Measurements from ENCODE around the gene RIN1.
"Not testable (repeated sequence)": the region's sequence is repeated elsewhere in the genome, so short reads cannot be mapped to it uniquely, and the experiment has no call there.

RIN1 gene

GRCh38 chr11:66333896-66334604 lies 2.2 kb downstream of the RIN1 start:
- no peak for DNase-seq

GRCh38 chr11:66333220-66333877 lies 2.9 kb downstream of the RIN1 start:
- DNase-seq = no peak

GRCh38 chr11:66332371-66333219 lies 3.6 kb downstream of the RIN1 start:
- no peak for DNase-seq

GRCh38 chr11:66331542-66332370 lies 4.5 kb downstream of the RIN1 start:
- DNase-seq = no peak

DNA sequence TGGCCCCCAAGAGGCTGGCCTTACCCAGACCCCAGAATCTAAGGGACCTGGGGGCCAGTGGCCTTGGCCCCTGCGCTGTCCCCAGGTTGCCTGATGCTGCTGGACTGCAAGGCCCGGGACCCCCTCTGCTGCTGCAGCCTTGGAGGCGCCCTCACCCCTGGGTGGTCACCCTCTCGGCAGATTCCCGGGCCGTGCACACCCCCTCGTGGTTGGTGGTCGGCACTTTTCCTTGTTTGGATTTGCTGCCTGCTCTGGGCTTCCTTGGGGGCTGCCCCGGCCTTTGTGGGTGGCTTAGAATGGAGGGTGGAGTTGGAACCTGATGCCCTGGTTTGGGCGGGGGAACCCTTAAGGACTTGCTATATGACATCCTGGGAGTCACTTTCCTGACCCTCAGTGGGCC lies 5.3 kb downstream of the RIN1 start:
- no peak for DNase-seq

DNA sequence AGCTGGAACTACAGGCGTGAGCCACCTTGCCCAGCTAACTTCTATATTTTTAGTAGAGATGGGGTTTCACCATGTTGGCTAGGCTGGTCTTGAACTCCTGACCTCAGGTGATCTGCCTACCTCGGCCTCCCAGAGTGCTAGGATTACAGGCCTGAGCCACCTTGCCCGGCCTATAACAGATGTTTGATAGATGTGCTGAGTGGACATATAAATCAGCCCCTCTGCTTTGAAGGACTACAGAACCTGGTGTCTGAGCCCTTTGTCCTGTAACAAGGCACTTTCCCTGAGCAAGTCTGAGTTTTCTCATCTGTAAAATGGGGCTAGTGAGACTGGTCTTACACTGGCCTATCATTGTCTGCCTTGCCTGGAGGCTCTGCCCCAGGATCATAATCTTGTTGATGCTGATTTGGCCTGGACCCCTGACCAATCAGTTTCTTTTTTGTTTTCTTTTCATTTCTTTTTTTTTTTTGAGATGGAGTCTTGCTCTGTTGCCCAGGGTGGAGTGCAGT lies 7.0 kb downstream of the RIN1 start:
- no peak for DNase-seq

DNA sequence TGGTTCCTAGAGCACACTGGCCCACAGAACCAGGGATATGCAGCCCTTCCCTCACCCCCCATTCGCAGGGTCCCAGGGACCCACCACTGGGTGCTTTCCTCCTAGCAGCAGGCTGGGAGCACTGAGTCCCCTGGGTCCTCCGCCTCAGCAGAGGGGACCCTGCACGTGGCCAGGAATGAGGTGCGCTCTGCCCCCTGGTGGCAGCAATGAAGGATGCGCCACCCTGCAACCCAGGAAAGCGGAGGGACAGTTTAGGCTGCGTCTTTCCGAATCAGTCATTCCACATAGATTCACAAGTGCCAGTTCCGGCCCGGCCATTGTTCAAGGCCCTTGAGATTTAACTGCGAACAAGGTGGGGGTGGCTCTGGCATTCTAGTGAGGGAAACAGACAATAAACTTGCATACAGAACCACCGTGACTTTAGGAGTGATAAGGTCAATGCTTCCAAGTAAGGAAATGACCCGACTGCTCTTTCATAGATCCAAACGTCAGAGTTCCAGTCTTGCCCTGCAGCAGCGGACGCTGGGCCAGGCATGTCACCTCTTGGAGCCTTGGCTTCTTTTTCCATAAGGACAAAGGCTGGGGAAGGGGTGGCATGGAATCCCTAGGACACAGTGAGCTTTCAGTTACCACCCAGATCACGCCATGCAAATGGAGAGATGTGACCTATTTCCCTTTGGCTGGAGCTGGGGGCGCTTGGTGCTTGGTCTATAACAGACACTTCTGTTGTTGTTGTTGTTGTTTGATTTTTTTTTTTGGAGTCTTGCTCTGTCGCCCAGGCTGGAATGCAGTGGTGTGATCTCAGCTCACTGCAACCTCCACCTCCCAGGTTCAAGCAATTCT lies 7.7 kb downstream of the RIN1 start:
- peak; percentile 31 for DNase-seq

DNA sequence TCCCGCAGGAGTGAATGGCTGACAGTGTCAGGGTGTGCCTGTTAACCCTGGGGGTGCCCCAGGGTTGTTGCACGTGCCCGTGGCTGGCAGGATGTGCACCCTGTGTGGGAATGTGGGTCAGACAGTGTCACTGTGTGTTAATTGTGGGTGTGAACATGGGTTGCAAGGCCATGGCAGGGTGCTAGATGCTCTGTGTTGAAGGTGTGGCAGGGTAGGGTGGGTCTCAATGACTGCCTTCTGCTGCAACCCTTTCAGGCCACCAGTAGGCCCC lies 8.3 kb downstream of the RIN1 start:
- DNase-seq = no peak

DNA sequence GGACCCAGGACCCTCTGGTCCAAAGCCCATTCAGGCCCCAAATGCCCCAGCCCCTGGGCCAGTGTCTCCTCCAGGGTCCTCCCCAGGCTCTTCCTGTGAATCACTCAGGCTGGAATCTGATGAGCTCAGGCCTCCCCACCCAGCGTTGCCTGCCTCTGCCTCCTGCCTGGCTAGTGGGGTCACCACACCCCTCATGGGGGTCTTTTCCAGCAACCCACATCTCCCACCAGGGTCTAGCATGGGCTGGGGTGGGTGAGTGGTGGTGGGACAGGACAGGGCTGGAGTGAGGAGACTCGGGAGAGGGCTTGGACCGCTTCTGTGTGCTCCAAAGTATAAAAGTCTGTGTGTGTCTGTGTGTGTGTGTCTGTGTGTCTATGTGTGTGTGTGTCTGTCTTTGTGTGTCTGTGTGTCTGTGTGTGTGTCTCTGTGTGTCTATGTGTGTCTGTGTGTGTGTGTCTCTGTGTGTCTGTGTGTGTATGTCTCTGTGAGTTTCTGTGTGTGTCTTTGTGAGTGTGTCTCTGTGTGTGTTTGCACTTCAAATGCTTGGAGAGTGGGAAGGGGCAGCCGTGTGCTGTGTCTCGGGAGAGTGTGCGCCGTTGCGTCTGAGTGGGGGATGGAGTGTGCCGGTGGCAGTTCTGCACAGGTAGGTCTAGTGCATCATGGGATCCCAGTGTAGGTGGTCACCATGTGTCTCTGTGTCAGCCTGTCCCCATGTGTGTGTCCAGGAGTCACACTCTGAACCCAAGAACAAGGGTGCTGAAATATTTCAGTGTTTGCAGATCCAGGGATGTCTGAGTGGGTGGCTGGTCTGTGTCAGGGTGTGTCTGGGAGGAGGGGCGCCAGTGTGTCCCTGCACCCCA lies 8.8 kb downstream of the RIN1 start:
- no peak for DNase-seq

GRCh38 chr11:66326261-66327111 lies 9.7 kb downstream of the RIN1 start:
- DNase-seq = no peak

DNA sequence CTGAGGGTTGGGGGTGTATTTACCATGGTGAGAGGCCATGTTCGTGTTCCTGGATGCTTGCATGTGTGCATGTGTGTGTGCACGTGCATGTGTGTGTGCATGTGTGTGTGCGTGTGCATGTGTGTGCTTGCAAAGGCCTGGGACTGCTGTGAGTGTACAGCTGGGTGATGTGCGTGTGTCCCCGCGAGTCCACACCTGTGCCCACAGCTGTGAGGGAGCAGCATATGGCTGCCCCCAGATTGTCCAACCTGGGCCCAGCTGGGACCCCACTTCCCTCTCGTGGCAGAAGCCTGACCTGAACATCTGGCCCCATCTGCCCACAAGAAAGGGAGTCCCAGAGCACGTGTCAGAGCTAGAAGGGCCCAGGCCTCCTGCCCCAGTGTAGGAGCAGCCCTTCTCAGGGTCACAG lies 11.0 kb downstream of the RIN1 start:
- no peak for DNase-seq

DNA sequence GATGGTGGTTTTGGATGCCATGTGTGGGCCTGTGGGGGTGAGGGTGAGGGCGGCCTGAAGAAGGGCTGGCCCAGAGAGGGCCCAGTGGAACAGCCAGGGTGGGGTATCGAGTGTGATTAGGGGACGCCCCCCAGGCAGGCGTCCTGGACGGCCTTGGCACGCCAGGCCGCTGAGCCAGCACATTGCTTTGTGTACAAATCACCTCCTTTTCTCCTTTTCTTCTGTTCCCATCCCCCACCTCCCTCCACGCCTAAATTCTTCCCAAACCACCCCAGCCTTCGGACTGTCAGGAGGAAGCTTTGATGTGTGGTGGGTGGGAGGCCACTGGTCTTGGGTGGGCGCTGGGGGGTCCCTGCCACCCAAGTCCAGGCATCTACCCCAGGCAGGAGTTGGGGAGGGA lies 11.6 kb downstream of the RIN1 start:
- DNase-seq = no peak

DNA sequence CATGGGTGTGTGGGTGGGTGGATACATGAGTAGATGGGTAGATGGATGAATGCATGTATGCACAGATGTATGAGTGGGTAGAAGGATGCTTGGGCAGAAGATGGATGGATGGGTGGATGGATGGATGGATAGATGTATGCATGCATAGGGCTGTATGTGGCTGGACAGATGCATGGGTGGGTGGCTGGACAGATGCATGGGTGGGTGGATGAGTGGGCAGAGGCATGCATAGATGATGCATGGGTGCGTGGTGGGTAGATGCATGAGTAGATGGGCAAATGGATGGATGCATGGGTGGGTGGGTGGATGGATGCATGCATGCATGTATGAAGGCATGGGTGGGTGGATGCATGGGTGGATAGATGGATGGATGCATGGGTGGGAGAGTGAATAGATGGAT lies 12.6 kb downstream of the RIN1 start:
- no peak for DNase-seq

DNA sequence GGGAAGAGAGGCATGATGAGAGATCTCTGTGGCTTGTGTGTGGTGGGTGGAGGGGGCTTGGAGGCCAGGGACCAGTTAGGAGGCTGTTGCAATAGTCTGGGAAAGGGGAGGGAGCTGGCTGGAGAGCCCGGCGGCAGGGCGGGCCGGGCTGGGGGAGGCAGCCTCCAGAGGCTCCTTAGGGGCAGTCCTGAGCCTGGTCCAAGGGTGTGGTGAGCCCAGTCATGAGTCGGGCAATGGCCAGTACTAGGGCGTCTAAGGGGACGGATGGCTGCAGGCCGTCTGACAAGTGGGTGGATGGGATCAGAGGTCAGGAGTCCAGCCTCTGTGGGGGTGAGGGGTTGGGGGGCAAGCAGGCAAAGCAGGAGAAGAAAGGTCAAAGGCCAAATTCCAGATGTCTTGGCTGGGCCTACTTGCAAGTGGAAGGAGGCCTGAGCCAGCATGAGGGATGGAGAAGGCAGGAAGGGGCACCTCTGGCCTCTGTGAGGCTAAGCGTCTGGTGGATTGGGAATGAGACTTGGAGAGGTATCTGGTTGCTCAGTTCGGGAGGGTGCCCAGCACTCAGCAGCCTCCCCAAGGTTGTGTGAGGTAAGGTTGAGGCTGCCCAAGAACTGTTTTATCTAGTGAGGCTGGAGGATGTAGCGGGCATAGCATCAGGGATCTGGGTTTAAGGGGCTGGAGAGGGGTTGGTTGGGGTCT lies 13.4 kb downstream of the RIN1 start:
- no peak for DNase-seq

- no peak for DNase-seq
Measured at GRCh38 chr11:66321606-66322005, 14.6 kb downstream of the RIN1 start.

- DNase-seq = not testable (repeated sequence)
Measured at GRCh38 chr11:66320748-66321147, 15.5 kb downstream of the RIN1 start.

GRCh38 chr11:66320289-66320688 lies 15.9 kb downstream of the RIN1 start:
- not testable (repeated sequence) for DNase-seq

- DNase-seq = no peak
Measured at GRCh38 chr11:66318600-66318970, 17.6 kb downstream of the RIN1 start.

Data from NCI-H446 treated with DMSO at 0.1 percent for 48 hours (cell line).